Memory B cell (primary cell): ENCODE data around the gene GNAQ.
"Not testable (repeated sequence)": the region's sequence is repeated elsewhere in the genome, so short reads cannot be mapped to it uniquely, and the experiment has no call there.

Source experiments
- ATAC-seq: fragments of 150-1000 bp; cut with Tn5 transposase; 2 replicates; pipeline ENCODE4 v1.10.0; 2021; ENCODE audit warnings: low read depth, mild to moderate bottlenecking, moderate library complexity
- DNase-seq, 2 donors: peaks; one replicate each; pipeline ENCODE4 v3.0.0; 2022; ENCODE audit warnings: low spot score in 2 of 2
- H3K27ac Mint-ChIP-seq: one replicate; pipeline ENCODE4 v1.8.0; 2022; ENCODE audit warnings: mild to moderate bottlenecking, moderate library complexity, mixed read lengths
- H3K27me3 Mint-ChIP-seq: one replicate; pipeline ENCODE4 v1.8.0; 2022; ENCODE audit warnings: mixed read lengths
- H3K36me3 Mint-ChIP-seq: one replicate; pipeline ENCODE4 v1.8.0; 2022; ENCODE audit warnings: mild to moderate bottlenecking, mixed read lengths
- H3K4me1 Mint-ChIP-seq: one replicate; pipeline ENCODE4 v1.8.0; 2022; ENCODE audit warnings: mixed read lengths
- H3K4me3 Mint-ChIP-seq: one replicate; pipeline ENCODE4 v1.8.0; 2022; ENCODE audit warnings: mild to moderate bottlenecking, moderate library complexity, mixed read lengths
- H3K9me3 Mint-ChIP-seq: one replicate; pipeline ENCODE4 v1.8.0; 2022; ENCODE audit warnings: mixed read lengths

The GNAQ gene

GRCh38 chr9:77717608-77718297 is 313.9 kb downstream of the GNAQ start:
- H3K27ac Mint-ChIP-seq, ATAC-seq, DNase-seq: not testable (repeated sequence)

DNA sequence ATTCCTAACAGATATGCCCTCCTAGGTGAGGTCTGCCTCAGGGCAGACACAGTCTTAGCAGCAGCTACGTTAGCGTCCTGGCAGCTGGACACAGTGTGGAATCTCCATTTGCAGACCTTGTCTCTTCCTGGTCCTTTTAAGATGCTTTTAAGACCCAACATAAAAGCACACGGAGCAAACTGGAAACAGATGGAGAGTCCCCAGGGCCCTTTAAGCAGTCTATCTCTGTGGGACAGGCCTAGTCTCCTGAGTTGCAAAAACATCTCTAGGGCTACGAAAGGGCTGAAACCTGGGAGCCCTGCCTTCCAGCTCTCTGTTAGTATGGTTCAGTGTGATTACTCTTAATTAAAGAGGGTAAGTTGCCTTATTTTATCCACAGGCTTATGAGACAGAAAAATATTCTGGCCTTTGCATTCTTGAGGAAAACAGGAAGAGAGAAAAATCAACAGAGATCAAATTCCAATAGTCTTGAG is 317.5 kb downstream of the GNAQ start:
- DNase-seq: no peak
- ATAC-seq: no peak
- no peaks in the 10 kb centered on the region for H3K36me3 Mint-ChIP-seq

More at GRCh38 chr9:77717608-77718297, 313.9 kb downstream of the GNAQ start:
- H3K4me3 Mint-ChIP-seq, H3K27me3 Mint-ChIP-seq, H3K4me1 Mint-ChIP-seq, H3K9me3 Mint-ChIP-seq, H3K36me3 Mint-ChIP-seq: not testable (repeated sequence)

DNA sequence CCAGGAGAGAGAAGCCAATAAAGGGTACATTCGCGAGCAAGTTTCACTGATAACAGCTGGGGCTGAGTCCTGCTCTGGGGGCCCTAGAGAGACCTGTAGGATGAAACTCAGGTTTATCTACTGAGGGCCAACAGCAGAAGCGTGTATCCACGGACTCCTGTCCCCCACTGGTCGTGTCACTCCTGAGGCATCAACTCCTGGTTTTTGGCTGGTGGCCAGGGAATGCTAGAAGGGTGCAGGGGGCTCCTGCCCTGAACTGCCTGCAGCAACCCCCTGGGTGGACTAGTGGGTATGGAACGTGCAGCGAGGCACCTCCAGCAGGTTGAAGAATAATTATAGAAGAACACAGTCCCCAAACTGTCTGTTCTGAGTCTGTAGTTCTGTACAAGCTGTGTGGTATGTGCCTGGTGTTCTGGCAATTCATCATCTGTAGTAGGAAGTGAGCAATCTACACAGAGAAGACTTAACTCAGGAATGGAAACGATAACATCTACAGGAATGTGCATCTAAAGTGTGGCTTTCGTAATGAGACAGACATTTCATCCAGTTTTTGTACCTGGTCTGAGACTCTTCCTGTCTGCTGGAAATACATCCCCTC is 319.0 kb downstream of the GNAQ start:
- Mint-ChIP-seq H3K4me3 (no peak overlapping the region), H3K36me3 (peaks cover 2% of the 10 kb centered on the region), H3K9me3 (peaks cover 7% of the 10 kb centered on the region), H3K4me1 (peaks cover 10% of the 10 kb centered on the region), H3K27ac (no peak overlapping the region), H3K27me3 (peaks cover 7% of the 10 kb centered on the region)
- ATAC-seq (no peak), DNase-seq (no peak)

More for the DNA sequence above, 317.5 kb downstream of the GNAQ start:
- no peak overlapping the region for H3K27ac Mint-ChIP-seq
- H3K9me3 Mint-ChIP-seq: peaks cover 4% of the 10 kb centered on the region
- peaks cover 7% of the 10 kb centered on the region for H3K27me3 Mint-ChIP-seq
- H3K4me3 Mint-ChIP-seq: no peak overlapping the region
- H3K4me1 Mint-ChIP-seq: peaks cover 10% of the 10 kb centered on the region

GRCh38 chr9:77710965-77711648 is 320.5 kb downstream of the GNAQ start:
- Mint-ChIP-seq H3K9me3 (peaks cover 7% of the 10 kb centered on the region), H3K27me3 (peaks cover 5% of the 10 kb centered on the region), H3K27ac (no peak overlapping the region), H3K4me1 (peaks cover 10% of the 10 kb centered on the region), H3K36me3 (peaks cover 2% of the 10 kb centered on the region), H3K4me3 (no peak overlapping the region)
- ATAC-seq: no peak
- DNase-seq: no peak

GRCh38 chr9:77710316-77710715 is 321.3 kb downstream of the GNAQ start:
- no peak for DNase-seq
- Mint-ChIP-seq H3K4me3 (no peak overlapping the region), H3K27me3 (peaks cover 5% of the 10 kb centered on the region), H3K36me3 (peaks cover 2% of the 10 kb centered on the region), H3K9me3 (peaks cover 7% of the 10 kb centered on the region), H3K4me1 (peaks cover 10% of the 10 kb centered on the region), H3K27ac (no peak overlapping the region)
- no peak for ATAC-seq

- Mint-ChIP-seq H3K4me3 (no peak overlapping the region), H3K36me3 (peaks cover 2% of the 10 kb centered on the region), H3K27me3 (peaks cover 6% of the 10 kb centered on the region), H3K4me1 (peaks cover 10% of the 10 kb centered on the region), H3K9me3 (peaks cover 7% of the 10 kb centered on the region), H3K27ac (no peak overlapping the region)
- no peak for DNase-seq
- ATAC-seq: no peak
Measured at GRCh38 chr9:77708064-77708815, 323.4 kb downstream of the GNAQ start.

- ATAC-seq (no peak), DNase-seq (no peak)
- Mint-ChIP-seq H3K4me1 (peaks cover 10% of the 10 kb centered on the region), H3K4me3 (no peak overlapping the region), H3K9me3 (peaks cover 7% of the 10 kb centered on the region), H3K27ac (no peak overlapping the region), H3K27me3 (peaks cover 6% of the 10 kb centered on the region), H3K36me3 (peaks cover 2% of the 10 kb centered on the region)
Measured at GRCh38 chr9:77707383-77708063, 324.1 kb downstream of the GNAQ start.

DNA sequence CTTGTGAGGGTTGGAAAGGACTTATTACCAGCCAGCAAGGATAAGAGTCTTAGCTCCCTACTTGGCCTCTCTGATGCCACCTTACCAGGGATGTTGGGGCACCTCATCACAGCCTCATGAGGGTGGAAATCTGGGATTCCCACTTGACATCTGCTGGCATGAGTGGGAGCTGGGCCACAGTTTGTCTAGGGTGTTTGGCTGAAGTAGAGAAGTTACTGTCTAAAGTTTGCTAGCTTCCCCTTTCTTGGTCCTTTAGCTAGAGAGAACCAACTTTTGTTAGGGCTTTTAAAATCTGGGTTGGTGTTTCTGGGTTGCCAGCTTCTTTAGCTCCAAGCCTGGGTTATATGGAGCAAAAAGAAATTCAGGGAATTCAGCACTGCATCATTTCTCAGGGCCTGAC is 326.0 kb downstream of the GNAQ start:
- Mint-ChIP-seq H3K36me3 (peaks cover 2% of the 10 kb centered on the region), H3K4me1 (peaks cover 8% of the 10 kb centered on the region), H3K27me3 (peaks cover 7% of the 10 kb centered on the region), H3K9me3 (peaks cover 5% of the 10 kb centered on the region), H3K27ac (no peak overlapping the region), H3K4me3 (no peak overlapping the region)
- DNase-seq (no peak), ATAC-seq (no peak)

GRCh38 chr9:77702521-77703390 is 328.9 kb downstream of the GNAQ start:
- H3K9me3 Mint-ChIP-seq, DNase-seq, H3K27me3 Mint-ChIP-seq, H3K36me3 Mint-ChIP-seq, ATAC-seq, H3K27ac Mint-ChIP-seq, H3K4me1 Mint-ChIP-seq, H3K4me3 Mint-ChIP-seq: not testable (repeated sequence)

GRCh38 chr9:77697238-77697984 is 334.2 kb downstream of the GNAQ start:
- Mint-ChIP-seq H3K27ac (no peak overlapping the region), H3K4me1 (no peaks in the 10 kb centered on the region), H3K27me3 (peaks cover 4% of the 10 kb centered on the region), H3K36me3 (no peaks in the 10 kb centered on the region), H3K9me3 (peaks cover 4% of the 10 kb centered on the region), H3K4me3 (no peak overlapping the region)
- ATAC-seq: no peak
- no peak for DNase-seq

GRCh38 chr9:77690723-77691122 is 340.9 kb downstream of the GNAQ start:
- not testable (repeated sequence) for H3K4me1 Mint-ChIP-seq, H3K9me3 Mint-ChIP-seq, H3K36me3 Mint-ChIP-seq, H3K4me3 Mint-ChIP-seq, ATAC-seq, H3K27me3 Mint-ChIP-seq, H3K27ac Mint-ChIP-seq, DNase-seq

GRCh38 chr9:77690119-77690518 is 341.5 kb downstream of the GNAQ start:
- not testable (repeated sequence) for ATAC-seq, H3K4me1 Mint-ChIP-seq, H3K9me3 Mint-ChIP-seq, H3K27ac Mint-ChIP-seq, H3K36me3 Mint-ChIP-seq, H3K4me3 Mint-ChIP-seq, DNase-seq, H3K27me3 Mint-ChIP-seq
